Fibroblast of mammary gland (primary cell): ENCODE measurements around the gene GCNT4.
A peak's percentile ranks its signal among the peaks of the same experiment; 100 is the strongest.

ENCODE experiments used
- DNase-seq: peaks from one replicate; pipeline ENCODE4 v3.0.0-alpha.2; 2010; ENCODE audit warnings: low read depth
- H3K4me3 ChIP-seq: 2 replicates; pipeline ENCODE4 v1.5.1; 2011; ENCODE audit warnings: low read depth, mild to moderate bottlenecking, low read length, moderate library complexity; ENCODE audit not compliant: control insufficient read depth
- CTCF ChIP-seq: conservative IDR thresholded peaks from 2 replicates; pipeline ENCODE4 v1.5.1; 2011; ENCODE audit warnings: low read depth, low read length, inconsistent platforms; ENCODE audit not compliant: control insufficient read depth, insufficient read depth

The GCNT4 gene

GRCh38 chr5:75078027-75078426 lies 25.7 kb upstream of the GCNT4 start:
- H3K4me3 ChIP-seq, result no peak overlapping the region
- DNase-seq, result no peak
- TF ChIP-seq CTCF, result no peak

GRCh38 chr5:75072061-75072460 lies 19.7 kb upstream of the GCNT4 start:
- no peak for TF ChIP-seq CTCF
- no peak overlapping the region for H3K4me3 ChIP-seq
- no peak for DNase-seq

GRCh38 chr5:75071100-75071499 lies 18.7 kb upstream of the GCNT4 start:
- no peak for DNase-seq
- TF ChIP-seq CTCF, result no peak
- H3K4me3 ChIP-seq, result no peak overlapping the region

GRCh38 chr5:75067434-75067833 lies 15.1 kb upstream of the GCNT4 start:
- TF ChIP-seq CTCF, result no peak
- DNase-seq, result no peak
- H3K4me3 ChIP-seq, result no peak overlapping the region

- DNase-seq, result no peak
- no peak for TF ChIP-seq CTCF
- no peak overlapping the region for H3K4me3 ChIP-seq
Observed at GRCh38 chr5:75062925-75063531, 10.7 kb upstream of the GCNT4 start.

- no peak for TF ChIP-seq CTCF
Observed at GRCh38 chr5:75059912-75060545, 7.7 kb upstream of the GCNT4 start.

GRCh38 chr5:75058986-75059535 lies 6.7 kb upstream of the GCNT4 start:
- no peak for TF ChIP-seq CTCF
- H3K4me3 ChIP-seq, result no peak overlapping the region
- DNase-seq, result peak; percentile 6

More at GRCh38 chr5:75059912-75060545, 7.7 kb upstream of the GCNT4 start:
- DNase-seq, result no peak
- H3K4me3 ChIP-seq, result no peak overlapping the region
